Measurements from ENCODE around the gene HNF1A. TPM values are rescaled to one million over a fixed set of nuclear protein-coding genes. Genes with fewer than 3 reads are reported as not detected.

The HNF1A gene
- total and polyA plus RNA-seq, 2 donors (not counting 1 experiment from before 2014, with no cell fraction given), result not detected

DNA sequence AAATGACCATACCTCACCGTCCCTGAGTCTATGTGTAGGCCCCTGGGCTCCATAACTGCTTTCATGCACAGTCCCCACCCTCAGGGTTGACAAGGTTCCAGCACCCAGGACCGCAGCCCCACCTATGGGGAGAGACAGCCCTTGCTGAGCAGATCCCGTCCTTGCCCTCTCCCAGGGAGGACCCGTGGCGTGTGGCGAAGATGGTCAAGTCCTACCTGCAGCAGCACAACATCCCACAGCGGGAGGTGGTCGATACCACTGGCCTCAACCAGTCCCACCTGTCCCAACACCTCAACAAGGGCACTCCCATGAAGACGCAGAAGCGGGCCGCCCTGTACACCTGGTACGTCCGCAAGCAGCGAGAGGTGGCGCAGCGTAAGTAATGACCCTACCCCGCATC, 10.3 kb downstream of the HNF1A start:
- Mint-ChIP-seq H3K27me3 (peaks cover 7% of the 10 kb centered on the region), H3K4me3 (no peak overlapping the region), H3K4me1 (no peaks in the 10 kb centered on the region), H3K9me3 (ENCODE audit: insufficient read depth) (peaks cover 3% of the 10 kb centered on the region), H3K27ac (no peak overlapping the region)
- H3K27ac ChIP-seq (ENCODE audit: low read length in 2 of 2), result no peak overlapping the region
- H3K27me3 ChIP-seq (replicated peaks in 1 of 4; ENCODE audit: control extremely low read depth in 1 of 4, control insufficient read depth in 3 of 4, insufficient read depth in 4 of 4, low read length in 3 of 4), result peaks cover 0 to 2% (median 0%) of the 10 kb centered on the region in 4 experiments
- H3K9ac ChIP-seq (ENCODE audit: low read length), result no peak overlapping the region
- H3K9me3 ChIP-seq (ENCODE audit: control extremely low read depth in 1 of 3, control insufficient read depth in 2 of 3, insufficient read depth in 1 of 3, low read length in 2 of 3), result no peaks in the 10 kb centered on the region
- no peak overlapping the region for H2AFZ ChIP-seq (ENCODE audit: insufficient read depth, low read depth, low read length, poor library complexity, severe bottlenecking)
- H3K4me2 ChIP-seq (replicated peaks; ENCODE audit: low read depth, low read length, poor library complexity, severe bottlenecking), result no peak overlapping the region
- no peak overlapping the region for H3K4me3 ChIP-seq (ENCODE audit: control extremely low read depth in 1 of 5, extremely low read depth in 1 of 5, insufficient read depth in 1 of 5, low read depth in 2 of 5, low read length in 4 of 5)
- H3K79me2 ChIP-seq (ENCODE audit: control insufficient read depth, insufficient read depth, low read length), result no peaks in the 10 kb centered on the region
- no peak for DNase-seq
- no peaks in the 10 kb centered on the region for H4K20me1 ChIP-seq (ENCODE audit: control insufficient read depth, insufficient read depth, low read length, poor library complexity, severe bottlenecking)
- H3K36me3 ChIP-seq (replicated peaks in 1 of 2; ENCODE audit: control extremely low read depth in 1 of 2, control insufficient read depth in 1 of 2, extremely low read depth in 1 of 2, insufficient read depth in 2 of 2, low read length in 1 of 2), result no peaks in the 10 kb centered on the region
- intact Hi-C loops (cut with micrococcal nuclease), result no loop called here
- CTCF ChIA-PET, result no interaction called here
- ATAC-seq (ENCODE audit: low read depth), result no peak
- 88% methylated on average over 17 of the region's 17 CpGs for WGBS (ENCODE audit: insufficient coverage)
- TF ChIP-seq, protein P1, sequence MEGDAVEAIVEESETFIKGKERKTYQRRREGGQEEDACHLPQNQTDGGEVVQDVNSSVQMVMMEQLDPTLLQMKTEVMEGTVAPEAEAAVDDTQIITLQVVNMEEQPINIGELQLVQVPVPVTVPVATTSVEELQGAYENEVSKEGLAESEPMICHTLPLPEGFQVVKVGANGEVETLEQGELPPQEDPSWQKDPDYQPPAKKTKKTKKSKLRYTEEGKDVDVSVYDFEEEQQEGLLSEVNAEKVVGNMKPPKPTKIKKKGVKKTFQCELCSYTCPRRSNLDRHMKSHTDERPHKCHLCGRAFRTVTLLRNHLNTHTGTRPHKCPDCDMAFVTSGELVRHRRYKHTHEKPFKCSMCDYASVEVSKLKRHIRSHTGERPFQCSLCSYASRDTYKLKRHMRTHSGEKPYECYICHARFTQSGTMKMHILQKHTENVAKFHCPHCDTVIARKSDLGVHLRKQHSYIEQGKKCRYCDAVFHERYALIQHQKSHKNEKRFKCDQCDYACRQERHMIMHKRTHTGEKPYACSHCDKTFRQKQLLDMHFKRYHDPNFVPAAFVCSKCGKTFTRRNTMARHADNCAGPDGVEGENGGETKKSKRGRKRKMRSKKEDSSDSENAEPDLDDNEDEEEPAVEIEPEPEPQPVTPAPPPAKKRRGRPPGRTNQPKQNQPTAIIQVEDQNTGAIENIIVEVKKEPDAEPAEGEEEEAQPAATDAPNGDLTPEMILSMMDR (IDR thresholded peaks at IDR 0.05), result no peak
- POLR2A ChIA-PET, result no interaction called here
- H3K4me1 ChIP-seq (ENCODE audit: control insufficient read depth in 2 of 2, insufficient read depth in 2 of 2, low read length in 2 of 2), result no peaks in the 10 kb centered on the region

DNA sequence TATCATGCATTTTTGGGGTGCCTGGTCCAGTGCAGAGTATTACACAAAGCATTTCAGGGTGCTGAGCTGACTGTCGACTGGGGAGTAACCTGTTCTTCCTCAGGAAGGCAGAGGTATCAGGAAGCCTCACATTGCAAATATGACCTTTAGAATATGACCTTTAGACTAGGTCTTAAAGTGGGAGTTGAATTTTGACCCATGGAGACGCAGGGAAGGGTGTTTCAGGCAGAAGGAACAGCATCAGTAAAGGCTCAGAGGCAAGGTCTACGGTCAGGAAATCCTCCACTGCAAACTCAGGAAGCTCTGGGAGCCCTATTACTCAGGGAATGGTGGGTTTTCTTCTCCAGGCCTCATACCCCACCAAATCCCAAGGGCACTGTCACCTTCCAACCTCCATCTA, 11.3 kb downstream of the HNF1A start:
- DNase-seq (no peak), ATAC-seq (ENCODE audit: low read depth) (no peak)
- Histone ChIP-seq H3K9ac (ENCODE audit: low read length) (no peak overlapping the region), H3K36me3 (replicated peaks in 1 of 2; ENCODE audit: control extremely low read depth in 1 of 2, control insufficient read depth in 1 of 2, extremely low read depth in 1 of 2, insufficient read depth in 2 of 2, low read length in 1 of 2) (no peaks in the 10 kb centered on the region), H3K27ac (ENCODE audit: low read length in 2 of 2) (no peak overlapping the region), H3K4me1 (ENCODE audit: control insufficient read depth in 2 of 2, insufficient read depth in 2 of 2, low read length in 2 of 2) (no peaks in the 10 kb centered on the region), H3K9me3 (ENCODE audit: control extremely low read depth in 1 of 3, control insufficient read depth in 2 of 3, insufficient read depth in 1 of 3, low read length in 2 of 3) (no peaks in the 10 kb centered on the region), H3K4me3 (ENCODE audit: control extremely low read depth in 1 of 5, extremely low read depth in 1 of 5, insufficient read depth in 1 of 5, low read depth in 2 of 5, low read length in 4 of 5) (no peak overlapping the region), H4K20me1 (ENCODE audit: control insufficient read depth, insufficient read depth, low read length, poor library complexity, severe bottlenecking) (no peaks in the 10 kb centered on the region), H3K79me2 (ENCODE audit: control insufficient read depth, insufficient read depth, low read length) (no peaks in the 10 kb centered on the region), H3K27me3 (replicated peaks in 1 of 4; ENCODE audit: control extremely low read depth in 1 of 4, control insufficient read depth in 3 of 4, insufficient read depth in 4 of 4, low read length in 3 of 4) (peaks cover 0 to 4% (median 0%) of the 10 kb centered on the region in 4 experiments), H2AFZ (ENCODE audit: insufficient read depth, low read depth, low read length, poor library complexity, severe bottlenecking) (no peak overlapping the region), H3K4me2 (replicated peaks; ENCODE audit: low read depth, low read length, poor library complexity, severe bottlenecking) (no peak overlapping the region)
- Mint-ChIP-seq H3K4me3 (no peak overlapping the region), H3K9me3 (ENCODE audit: insufficient read depth) (peaks cover 3% of the 10 kb centered on the region), H3K4me1 (no peaks in the 10 kb centered on the region), H3K27me3 (peaks cover 10% of the 10 kb centered on the region), H3K27ac (no peak overlapping the region)
- ChIA-PET POLR2A (no interaction called here), CTCF (no interaction called here)
- 67% methylated on average over 1 of the region's 3 CpGs for WGBS (ENCODE audit: insufficient coverage)
- TF ChIP-seq, protein P1 (IDR thresholded peaks at IDR 0.05), result no peak
- no peak for TF ChIP-seq EZH2 (IDR thresholded peaks at IDR 0.05; ENCODE audit: borderline replicate concordance, insufficient read depth, low read depth, low read length, poor library complexity, severe bottlenecking)
- intact Hi-C loops (cut with micrococcal nuclease), result no loop called here
